ENCODE results near the gene TENM4. TPM values are rescaled to one million over a fixed set of nuclear protein-coding genes. Genes with fewer than 3 reads are reported as not detected.

TENM4 gene
- total and polyA plus RNA-seq, 5 experiments from 2014 or later: not detected

- Mint-ChIP-seq H3K27ac (no peak overlapping the region), H3K4me3 (no peak overlapping the region), H3K36me3 (no peaks in the 10 kb centered on the region), H3K4me1 (peaks cover 0 to 6% (median 2%) of the 10 kb centered on the region in 4 donors), H3K27me3 (peaks cover 4 to 26% (median 8%) of the 10 kb centered on the region in 5 donors), H3K9me3 (no peaks in the 10 kb centered on the region)
- no peak for DNase-seq
- no peak for ATAC-seq
- POLR2A ChIA-PET: no interaction called here
Observed at GRCh38 chr11:79070518-79070917, 370.3 kb downstream of the TENM4 start.

GRCh38 chr11:79069504-79069903 is 371.3 kb downstream of the TENM4 start:
- H3K4me1 Mint-ChIP-seq: peaks cover 0 to 6% (median 2%) of the 10 kb centered on the region in 4 donors
- POLR2A ChIA-PET: no interaction called here
- H3K9me3 Mint-ChIP-seq: no peaks in the 10 kb centered on the region
- ATAC-seq: no peak
- no peak overlapping the region for H3K27ac Mint-ChIP-seq
- H3K27me3 Mint-ChIP-seq: peaks cover 4 to 30% (median 8%) of the 10 kb centered on the region in 5 donors
- H3K36me3 Mint-ChIP-seq: no peaks in the 10 kb centered on the region
- no peak for DNase-seq
- H3K4me3 Mint-ChIP-seq: no peak overlapping the region

- H3K9me3 Mint-ChIP-seq: no peaks in the 10 kb centered on the region
Observed at GRCh38 chr11:79068356-79068755, 372.5 kb downstream of the TENM4 start.

GRCh38 chr11:79067352-79067679 is 373.5 kb downstream of the TENM4 start:
- ATAC-seq: no peak

More at GRCh38 chr11:79068356-79068755, 372.5 kb downstream of the TENM4 start:
- Mint-ChIP-seq H3K27ac (no peak overlapping the region), H3K36me3 (no peaks in the 10 kb centered on the region), H3K27me3 (peaks cover 4 to 30% (median 8%) of the 10 kb centered on the region in 5 donors), H3K4me3 (no peak overlapping the region), H3K4me1 (peaks cover 0 to 6% (median 2%) of the 10 kb centered on the region in 4 donors)
- POLR2A ChIA-PET: no interaction called here
- ATAC-seq: no peak
- DNase-seq: no peak

GRCh38 chr11:79066456-79067351 is 374.1 kb downstream of the TENM4 start:
- Mint-ChIP-seq H3K27me3 (peaks cover 4 to 30% (median 10%) of the 10 kb centered on the region in 5 donors), H3K27ac (no peak overlapping the region), H3K36me3 (no peaks in the 10 kb centered on the region), H3K4me1 (peaks cover 0 to 6% (median 2%) of the 10 kb centered on the region in 4 donors), H3K4me3 (no peak overlapping the region), H3K9me3 (no peaks in the 10 kb centered on the region)
- no peak for DNase-seq
- ATAC-seq: no peak
- POLR2A ChIA-PET: no interaction called here

More at GRCh38 chr11:79067352-79067679, 373.5 kb downstream of the TENM4 start:
- POLR2A ChIA-PET: no interaction called here
- Mint-ChIP-seq H3K36me3 (no peaks in the 10 kb centered on the region), H3K4me3 (no peak overlapping the region), H3K4me1 (peaks cover 0 to 6% (median 2%) of the 10 kb centered on the region in 4 donors), H3K27ac (no peak overlapping the region), H3K9me3 (no peaks in the 10 kb centered on the region), H3K27me3 (peaks cover 4 to 30% (median 10%) of the 10 kb centered on the region in 5 donors)
- no peak for DNase-seq

- H3K36me3 Mint-ChIP-seq: no peaks in the 10 kb centered on the region
- POLR2A ChIA-PET: no interaction called here
- peaks cover 0 to 6% (median 2%) of the 10 kb centered on the region in 4 donors for H3K4me1 Mint-ChIP-seq
Observed at GRCh38 chr11:79062814-79063762, 377.7 kb downstream of the TENM4 start.

GRCh38 chr11:79060081-79060953 is 380.5 kb downstream of the TENM4 start:
- no peak for ATAC-seq
- Mint-ChIP-seq H3K36me3 (no peaks in the 10 kb centered on the region), H3K9me3 (no peaks in the 10 kb centered on the region), H3K4me1 (peaks cover 0 to 1% (median 0%) of the 10 kb centered on the region in 4 donors), H3K4me3 (no peak overlapping the region), H3K27ac (no peak overlapping the region), H3K27me3 (peaks cover 4 to 25% (median 11%) of the 10 kb centered on the region in 5 donors)
- no peak for DNase-seq
- POLR2A ChIA-PET: no interaction called here

More at GRCh38 chr11:79062814-79063762, 377.7 kb downstream of the TENM4 start:
- no peak overlapping the region for H3K4me3 Mint-ChIP-seq
- DNase-seq: no peak
- ATAC-seq: no peak
- no peak overlapping the region for H3K27ac Mint-ChIP-seq
- H3K9me3 Mint-ChIP-seq: no peaks in the 10 kb centered on the region
- peaks cover 3 to 20% (median 7%) of the 10 kb centered on the region in 5 donors for H3K27me3 Mint-ChIP-seq

DNA sequence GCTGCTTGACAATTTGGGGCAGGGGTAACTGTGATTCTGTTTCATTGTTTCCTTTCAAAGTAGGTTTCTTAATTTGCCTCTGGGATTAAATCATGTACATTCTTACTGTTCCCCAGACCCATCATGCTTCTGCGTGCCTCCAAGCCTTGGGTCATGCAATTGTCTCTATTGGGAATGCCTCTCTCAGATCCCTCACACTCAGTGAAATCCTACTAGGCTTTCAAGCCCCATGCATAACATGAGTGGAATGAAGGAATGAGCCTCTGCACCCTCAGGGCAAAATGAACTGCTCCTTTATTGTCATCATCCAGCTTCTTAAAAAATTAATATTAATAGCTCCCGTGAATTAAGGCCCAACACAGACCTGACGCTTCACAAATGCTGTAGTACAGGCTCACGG is 381.7 kb downstream of the TENM4 start:
- Mint-ChIP-seq H3K4me3 (no peak overlapping the region), H3K27ac (no peak overlapping the region)

GRCh38 chr11:79055856-79056631 is 384.8 kb downstream of the TENM4 start:
- no peak for DNase-seq
- H3K27ac Mint-ChIP-seq: no peak overlapping the region
- POLR2A ChIA-PET: no interaction called here
- H3K9me3 Mint-ChIP-seq: no peaks in the 10 kb centered on the region
- ATAC-seq: no peak
- H3K4me1 Mint-ChIP-seq: peaks cover 0 to 1% (median 0%) of the 10 kb centered on the region in 4 donors
- H3K36me3 Mint-ChIP-seq: no peaks in the 10 kb centered on the region
- H3K27me3 Mint-ChIP-seq: peaks cover 4 to 29% (median 9%) of the 10 kb centered on the region in 5 donors
- no peak overlapping the region for H3K4me3 Mint-ChIP-seq

More for the DNA sequence above, 381.7 kb downstream of the TENM4 start:
- no peaks in the 10 kb centered on the region for H3K36me3 Mint-ChIP-seq
- peaks cover 0 to 1% (median 0%) of the 10 kb centered on the region in 4 donors for H3K4me1 Mint-ChIP-seq
- DNase-seq: no peak
- peaks cover 4 to 25% (median 11%) of the 10 kb centered on the region in 5 donors for H3K27me3 Mint-ChIP-seq
- ATAC-seq: no peak
- no peaks in the 10 kb centered on the region for H3K9me3 Mint-ChIP-seq
- POLR2A ChIA-PET: no interaction called here

- H3K4me3 Mint-ChIP-seq: no peak overlapping the region
- H3K27ac Mint-ChIP-seq: no peak overlapping the region
- ATAC-seq (no peak), DNase-seq (no peak)
- H3K27me3 Mint-ChIP-seq: peaks cover 3 to 29% (median 12%) of the 10 kb centered on the region in 5 donors
- no peaks in the 10 kb centered on the region for H3K9me3 Mint-ChIP-seq
- POLR2A ChIA-PET: no interaction called here
- peaks cover 0 to 1% (median 0%) of the 10 kb centered on the region in 4 donors for H3K4me1 Mint-ChIP-seq
- no peaks in the 10 kb centered on the region for H3K36me3 Mint-ChIP-seq
Observed at GRCh38 chr11:79054636-79055035, 386.2 kb downstream of the TENM4 start.

- no peak for ATAC-seq
Observed at GRCh38 chr11:79052544-79052943, 388.3 kb downstream of the TENM4 start.

More at GRCh38 chr11:79052544-79052943, 388.3 kb downstream of the TENM4 start:
- Mint-ChIP-seq H3K4me3 (no peak overlapping the region), H3K27ac (no peak overlapping the region), H3K36me3 (no peaks in the 10 kb centered on the region), H3K27me3 (peaks cover 3 to 25% (median 12%) of the 10 kb centered on the region in 5 donors), H3K9me3 (no peaks in the 10 kb centered on the region), H3K4me1 (peaks cover 0 to 1% (median 0%) of the 10 kb centered on the region in 4 donors)
- no peak for DNase-seq
- POLR2A ChIA-PET: no interaction called here

All from naive thymus-derived CD8-positive, alpha-beta T cell (primary cell).